Heart right ventricle (tissue), 16 donors: Measurements from ENCODE around the gene ARHGAP4. TPM values are rescaled to one million over a fixed set of nuclear protein-coding genes. Genes with fewer than 3 reads are reported as not detected.

Source experiments
- ATAC-seq, 8 donors: fragments of 200-7000 bp; cut with Tn5 transposase; one replicate each; pipeline ENCODE4 v1.9.1; 2020; ENCODE audit warnings: mild to moderate bottlenecking in 8 of 8, moderate library complexity in 8 of 8, moderate number of reproducible peaks in 1 of 8
- DNase-seq, 2 donors: peaks; one replicate each; pipeline ENCODE4 v3.0.0-alpha.2; 2020
- H3K27ac ChIP-seq, 10 donors: fragments of 200-600 bp; sonication (generic) in 2 of 10; one replicate each; pipeline versions ENCODE4 v1.5.0 to v1.8.0; 2020 to 2022; ENCODE audit warnings: mild to moderate bottlenecking in 3 of 10
- H3K27me3 ChIP-seq, 7 donors: fragments of 200-600 bp; one replicate each; pipeline ENCODE4 v1.8.0; 2021 to 2022; ENCODE audit warnings: mild to moderate bottlenecking in 2 of 7
- H3K36me3 ChIP-seq, 9 donors: fragments of 200-600 bp; sonication (generic) in 1 of 9; one replicate each; pipeline versions ENCODE4 v1.5.0 to v1.8.0; 2020 to 2022; ENCODE audit warnings: mild to moderate bottlenecking in 2 of 9
- H3K4me1 ChIP-seq, 9 donors: fragments of 200-600 bp; sonication (generic) in 1 of 9; one replicate each; pipeline versions ENCODE4 v1.5.0 to v1.8.0; 2020 to 2022; ENCODE audit warnings: mild to moderate bottlenecking in 4 of 9
- H3K4me3 ChIP-seq, 10 donors: fragments of 200-600 bp; sonication (generic) in 2 of 10; one replicate each; pipeline versions ENCODE4 v1.5.0 to v1.8.0; 2020 to 2022; ENCODE audit warnings: mild to moderate bottlenecking in 7 of 10, moderate library complexity in 2 of 10
- H3K9me3 ChIP-seq, 11 donors: fragments of 200-600 bp in 10 of 11; sonication (generic) in 2 of 11; one replicate each; pipeline versions ENCODE4 v1.5.0 to v1.8.0; 2013 to 2022; ENCODE audit warnings: mild to moderate bottlenecking in 2 of 11, control low read depth in 1 of 11, moderate library complexity in 1 of 11
- CTCF ChIP-seq, 9 donors: fragments of 200-600 bp; sonication (generic) in 2 of 9; IDR thresholded peaks; one replicate each; pipeline versions ENCODE4 v1.5.0 to v1.8.0; 2021 to 2022; ENCODE audit warnings: antibody characterized with exemption in 9 of 9, mild to moderate bottlenecking in 5 of 9, moderate library complexity in 1 of 9
- WGBS, 2 donors: extraction: QIAGEN DNeasy Blood & Tissue Kit; methylation state at CpG; one replicate each; pipeline ENCODE4 v1.1.7; 2013; ENCODE audit warnings: inconsistent platforms in 1 of 2; 5-methylcytosine and 5-hydroxymethylcytosine counted together
- intact Hi-C, 10 donors: fragments of 100-400 bp; cut with DNase I; formaldehyde crosslinking; loops; one replicate each; pipeline versions ENCODE4 v1.11.1 to v1.14.2; 2022
- polyA plus RNA-seq, 2 donors: library from polyadenylated mRNA; stranded (reverse); fragments of 200-250 nt; gene quantifications; one replicate each; pipeline ENCODE4 v1.2.3, GENCODE V29; 2013
- total RNA-seq, 10 donors: library from RNA; stranded (reverse); fragmentation: NEBNext Ultra II Directional in 3 of 10; extraction: Animal tissue kit (Norgen Biotek cat#: 25700) in 3 of 10; gene quantifications; one replicate each; pipeline versions ENCODE4 v1.2.1 to v1.2.4, GENCODE V29; 2021 to 2023
- donor health status: Arrhythmogenic right ventricular cardiomyopathy.
- donor health status: ischemic (EF 13 %, LVEDD 7.1; RV severe dilation, severe dysfunction).
- donor health status: healthy with polysubstance abuse.
- donor health status: DM: no; HTN: yes; CAD: no.
- donor health status: DM: no; HTN: no; CAD: no.
- donor health status: ischemic (EF 25% LVEDD 6.9; RV normal size, moderate dysfunction).
- donor health status: ischemic (EF 25% LVEDD 5.7; RV mildly dilated, moderate dysfunction).
- donor health status: healthy.
- donor health status: DM: yes; HTN: yes; CAD: no.
- donor health status: Ischemic cardiomyopathy.
- donor health status: ischemic (EF 35%, LVEDD 5.7; RV mildly dilated, moderate dysfunction).
- donor health status: nonischemic (EF 11% LVEDD 7.7; RV severe dilation, severe dysfunction).
- donor health status: DM: yes; HTN: yes; CAD: no.
- donor health status: PGD.
- donor health status: ischemic (EF 29% LVEDD 5.4; RV normal size, mild dysfunction).
- donor health status: nonischemic (EF 23%, LVEDD 6.1; RV moderate dilation, normal function).

ARHGAP4 gene
- total and polyA plus RNA-seq, 12 donors = 5.5 to 65.5 (median 9.3) TPM

- intact Hi-C loops = loop anchor here in 2 of 10 donors (5.0 to 10.0 kb wide), 2 partner anchors 151 to 184 kb away; partner anchors contain the start of genes IDH3G (in 1 of the 2), PLXNB3 (in 1 of the 2) and SSR4 (in 1 of the 2)
- Histone ChIP-seq H3K27ac (peak overlapping the region in 2 of 10 donors; percentile 70 to 78), H3K9me3 (no peaks in the 10 kb centered on the region), H3K4me3 (no peak overlapping the region), H3K36me3 (peaks cover 0 to 34% (median 0%) of the 10 kb centered on the region in 9 donors), H3K4me1 (peaks cover 0 to 48% (median 11%) of the 10 kb centered on the region in 9 donors), H3K27me3 (peaks cover 0 to 38% (median 0%) of the 10 kb centered on the region in 7 donors)
- ATAC-seq = no peak
- TF ChIP-seq CTCF (IDR thresholded peaks at IDR 0.05) = no peak
- no peak for DNase-seq
- WGBS, 2 donors = 82 to 85% methylated on average over 22 to 24 of the region's 24 CpGs
Observed at GRCh38 chrX:153945956-153946943, 20.2 kb upstream of the ARHGAP4 start.

GRCh38 chrX:153944800-153945150, 18.7 kb upstream of the ARHGAP4 start:
- H3K9me3 ChIP-seq = no peaks in the 10 kb centered on the region
- intact Hi-C loops = loop anchor here in 2 of 10 donors (5.0 to 10.0 kb wide), 2 partner anchors 150 to 182 kb away; partner anchors contain the start of genes IDH3G (in 1 of the 2), PLXNB3 (in 1 of the 2) and SSR4 (in 1 of the 2)
- DNase-seq (no peak), ATAC-seq (peak in 3 of 8 donors; percentile 5 to 12 (median 8))
- WGBS, 2 donors = 46 to 54% methylated on average over 6 of the region's 6 CpGs
- H3K27me3 ChIP-seq = peaks cover 0 to 53% (median 0%) of the 10 kb centered on the region in 7 donors
- peak overlapping the region in 6 of 10 donors; percentile 15 to 82 (median 30) for H3K27ac ChIP-seq
- H3K4me1 ChIP-seq = peaks cover 0 to 51% (median 11%) of the 10 kb centered on the region in 9 donors
- H3K4me3 ChIP-seq = peak overlapping the region in 9 of 10 donors; percentile 16 to 54 (median 42)
- peaks cover 0 to 19% (median 0%) of the 10 kb centered on the region in 9 donors for H3K36me3 ChIP-seq
- no peak for TF ChIP-seq CTCF (IDR thresholded peaks at IDR 0.05)

DNA sequence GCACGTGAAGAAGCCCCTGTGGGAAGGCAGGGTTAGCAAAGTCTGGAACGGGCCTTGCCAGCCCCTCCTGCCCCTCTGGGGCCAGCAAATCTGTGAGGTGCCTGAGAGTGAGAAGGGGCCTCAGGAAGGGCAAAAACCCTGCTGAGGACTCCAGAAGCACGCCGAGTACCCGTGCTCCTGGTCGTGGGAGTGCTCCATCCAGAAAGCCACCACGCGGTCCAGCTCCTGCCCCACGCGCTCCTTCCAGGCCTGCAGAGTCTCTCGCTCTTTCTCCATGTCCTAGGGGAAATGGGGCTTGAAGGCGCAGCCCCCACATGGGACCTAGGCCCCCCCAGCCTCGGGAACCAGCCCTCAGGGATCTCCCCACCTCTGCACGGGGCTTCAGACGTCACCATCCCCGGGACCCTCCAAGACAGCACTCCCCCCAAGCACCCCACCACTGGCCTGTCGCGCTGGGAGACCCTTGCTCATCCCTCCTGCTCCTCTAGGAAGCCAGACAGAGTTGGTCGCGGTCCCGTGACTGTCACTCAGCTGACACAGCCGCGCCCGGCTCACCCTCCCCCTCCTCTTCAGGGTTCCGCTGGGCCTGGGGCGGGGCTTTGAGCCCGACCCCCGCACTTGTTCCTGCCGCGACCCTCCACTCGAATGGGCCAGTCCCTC, 18.2 kb upstream of the ARHGAP4 start, which contains the start of gene RENBP:
TSS of gene RENBP (minus strand) at position 504 of the 660 bp plus-strand sequence. CDS start at position 471, 33 bp downstream.
- peak within 1 kb of the TSS in 9 of 10 donors; percentile 16 to 54 (median 42) for H3K4me3 ChIP-seq
- peak within 1 kb of the TSS in 6 of 10 donors; percentile 15 to 82 (median 37) for H3K27ac ChIP-seq
- ATAC-seq (peak; percentile 18 to 66 (median 46)), DNase-seq (peak; percentile 39 to 64)
- H3K36me3 ChIP-seq = peaks cover 0 to 14% (median 0%) of the 10 kb centered on the region in 9 donors
- H3K9me3 ChIP-seq = no peaks in the 10 kb centered on the region
- peaks cover 0 to 46% (median 11%) of the 10 kb centered on the region in 9 donors for H3K4me1 ChIP-seq
- 13 to 23% methylated on average over 26 to 29 of the region's 31 CpGs for WGBS, 2 donors
- H3K27me3 ChIP-seq = peaks cover 0 to 53% (median 0%) of the 10 kb centered on the region in 7 donors
- intact Hi-C loops = loop anchor here in 1 of 10 donors (10.0 kb wide), 1 partner anchor 149 kb away; the partner anchor contains the start of genes IDH3G and SSR4
- TF ChIP-seq CTCF (IDR thresholded peaks at IDR 0.05) = no peak
